ENCODE results near the gene NECTIN2. TPM values are rescaled to one million over a fixed set of nuclear protein-coding genes. Genes with fewer than 3 reads are reported as not detected.
"Not testable (repeated sequence)": the region's sequence is repeated elsewhere in the genome, so short reads cannot be mapped to it uniquely, and the experiment has no call there.

The NECTIN2 gene
- total RNA-seq, 1 donor from 2014 or later = 183 TPM

- DNase-seq (ENCODE audit: low read depth) = no peak
Measured at GRCh38 chr19:44908074-44908835, 62.2 kb downstream of the NECTIN2 start.

GRCh38 chr19:44908836-44909261, 62.8 kb downstream of the NECTIN2 start:
- DNase-seq (ENCODE audit: low read depth) = no peak

GRCh38 chr19:44909775-44910174, 63.7 kb downstream of the NECTIN2 start:
- DNase-seq (ENCODE audit: low read depth) = no peak

GRCh38 chr19:44911896-44912295, 65.8 kb downstream of the NECTIN2 start:
- DNase-seq (ENCODE audit: low read depth) = not testable (repeated sequence)

GRCh38 chr19:44912854-44913253, 66.8 kb downstream of the NECTIN2 start:
- peak; percentile 13 for DNase-seq (ENCODE audit: low read depth)

- DNase-seq (ENCODE audit: low read depth) = not testable (repeated sequence)
Measured at GRCh38 chr19:44913512-44914432, 67.7 kb downstream of the NECTIN2 start.

GRCh38 chr19:44914433-44915206, 68.5 kb downstream of the NECTIN2 start, which contains the start of gene APOC1:
APOC1 (plus strand) TSS chr19:44914608; CDS start chr19:44914892, 284 bp downstream.
- peak; percentile 70 for DNase-seq (ENCODE audit: low read depth)

GRCh38 chr19:44924243-44924725, 78.2 kb downstream of the NECTIN2 start:
- no peak for DNase-seq (ENCODE audit: low read depth)

- peak; percentile 65 for DNase-seq (ENCODE audit: low read depth)
Measured at GRCh38 chr19:44925114-44925891, 79.2 kb downstream of the NECTIN2 start.

GRCh38 chr19:44926245-44927077, 80.4 kb downstream of the NECTIN2 start:
- not testable (repeated sequence) for DNase-seq (ENCODE audit: low read depth)

- peak; percentile 57 for DNase-seq (ENCODE audit: low read depth)
Measured at GRCh38 chr19:44927746-44928145, 81.6 kb downstream of the NECTIN2 start.

- DNase-seq (ENCODE audit: low read depth) = no peak
Measured at GRCh38 chr19:44930088-44930487, 84.0 kb downstream of the NECTIN2 start.

- no peak for DNase-seq (ENCODE audit: low read depth)
Measured at GRCh38 chr19:44931541-44931940, 85.4 kb downstream of the NECTIN2 start.

Other genes with a start within 250 kb of the NECTIN2 start
- gene IGSF23, start 232.7 kb upstream of the NECTIN2 start, total RNA-seq = 0.17 and 2.7 TPM in 2 replicates
- gene PVR, start 202.4 kb upstream of the NECTIN2 start, total RNA-seq = 230 and 248 TPM in 2 replicates
- gene CEACAM19, start 174.8 kb upstream of the NECTIN2 start, total RNA-seq = under 0.01 and 9.4 TPM in 2 replicates
- gene CEACAM16, start 147.1 kb upstream of the NECTIN2 start, total RNA-seq = not detected in 2 replicates
- 2.3 and 10.8 TPM in 2 replicates for gene BCL3, start 97.6 kb upstream of the NECTIN2 start, total RNA-seq
- 2.4 and 23.1 TPM in 2 replicates for gene CBLC, start 68.4 kb upstream of the NECTIN2 start, total RNA-seq
- 7.5 and 186 TPM in 2 replicates for gene BCAM, start 37.2 kb upstream of the NECTIN2 start, total RNA-seq
- 65.9 and 71.9 TPM in 2 replicates for gene TOMM40, start 45.0 kb downstream of the NECTIN2 start, total RNA-seq
- gene APOE, start 59.5 kb downstream of the NECTIN2 start, total RNA-seq = 14.8 and 38.3 TPM in 2 replicates
- gene APOC1, start 68.3 kb downstream of the NECTIN2 start, total RNA-seq = 0.20 and 5.4 TPM in 2 replicates
- gene APOC4, start 95.9 kb downstream of the NECTIN2 start, total RNA-seq = not detected in 2 replicates
- gene APOC2, start 99.8 kb downstream of the NECTIN2 start, total RNA-seq = not detected in 2 replicates
- gene CLPTM1, start 109.1 kb downstream of the NECTIN2 start, total RNA-seq = 18.4 and 77.4 TPM in 2 replicates
- gene RELB, start 155.2 kb downstream of the NECTIN2 start, total RNA-seq = 21.2 and 25.9 TPM in 2 replicates
- gene CLASRP, start 192.7 kb downstream of the NECTIN2 start, total RNA-seq = 7.5 and 25.1 TPM in 2 replicates
- gene ZNF296, start 230.2 kb downstream of the NECTIN2 start, total RNA-seq = 0.65 TPM in 1 of 2 replicates, not detected in the other
- gene GEMIN7, start 233.0 kb downstream of the NECTIN2 start, total RNA-seq = 21.5 and 51.4 TPM in 2 replicates
- 35.6 and 37.1 TPM in 2 replicates for gene PPP1R37, start 246.9 kb downstream of the NECTIN2 start, total RNA-seq

Data from renal cortical epithelial cell (primary cell).